DMS53 (cell line): Measurements from ENCODE around the gene NLK.

Experiments used
- DNase-seq: peaks from one replicate; lab custom pipeline; 2025; lab: John Stamatoyannopoulos, UW

Gene NLK

DNA sequence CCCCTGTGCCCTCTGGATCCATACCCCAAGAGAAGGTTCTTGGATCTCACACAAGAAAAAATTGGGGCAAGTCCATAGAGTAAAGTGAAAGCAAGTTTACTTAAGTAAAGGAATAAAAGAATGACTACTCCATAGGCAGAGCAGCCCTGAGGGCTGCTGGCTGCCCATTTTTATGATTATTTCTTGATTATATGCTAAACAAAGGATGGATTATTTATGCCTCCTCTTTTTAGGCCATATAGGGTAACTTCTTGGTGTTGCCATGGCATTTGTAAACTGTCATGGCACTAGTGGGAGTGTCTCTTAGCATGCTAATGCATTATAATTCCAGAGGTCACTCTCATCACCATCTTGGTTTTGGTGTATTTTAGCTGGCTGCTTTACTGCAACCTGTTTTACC lies 70.8 kb downstream of the NLK start:
- DNase-seq: no peak

DNA sequence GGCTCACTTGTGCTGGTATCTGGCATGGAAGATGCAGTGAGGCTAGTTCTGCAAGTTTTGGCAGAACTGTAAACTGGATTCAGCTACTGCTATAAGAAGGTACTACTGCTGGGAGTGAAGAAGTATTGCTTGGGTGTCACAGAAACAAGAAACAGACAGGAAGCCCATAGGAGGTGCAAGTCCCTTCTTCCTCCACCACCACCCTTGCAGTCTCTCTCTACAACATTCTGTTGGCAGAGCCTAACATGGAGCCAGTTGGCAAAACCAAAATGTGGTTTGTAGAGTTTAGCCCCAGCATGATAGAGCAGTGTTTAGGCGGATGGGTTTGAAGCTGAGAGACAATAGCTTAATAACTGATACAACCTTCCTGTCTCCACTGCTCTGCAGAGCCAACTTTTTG lies 72.6 kb downstream of the NLK start:
- no peak for DNase-seq

DNA sequence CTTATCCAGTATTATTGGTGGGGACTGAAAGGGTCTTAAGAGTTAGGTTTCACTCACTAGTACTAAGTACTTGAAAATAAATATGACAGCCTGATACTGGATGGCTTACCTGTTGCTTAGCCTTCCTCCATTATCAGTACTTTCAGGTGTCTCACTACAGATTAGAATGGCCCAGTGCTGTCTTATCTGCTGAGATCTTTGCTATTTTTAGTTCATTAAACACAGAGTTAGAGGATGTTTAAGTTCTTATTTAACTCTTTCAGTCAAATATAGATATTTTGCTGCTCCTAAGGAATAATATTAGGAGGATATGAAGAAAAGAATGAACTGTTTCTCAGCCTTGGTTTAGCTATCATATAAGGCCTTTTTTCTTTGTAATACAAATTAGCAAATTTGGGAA lies 74.8 kb downstream of the NLK start:
- DNase-seq: no peak

DNA sequence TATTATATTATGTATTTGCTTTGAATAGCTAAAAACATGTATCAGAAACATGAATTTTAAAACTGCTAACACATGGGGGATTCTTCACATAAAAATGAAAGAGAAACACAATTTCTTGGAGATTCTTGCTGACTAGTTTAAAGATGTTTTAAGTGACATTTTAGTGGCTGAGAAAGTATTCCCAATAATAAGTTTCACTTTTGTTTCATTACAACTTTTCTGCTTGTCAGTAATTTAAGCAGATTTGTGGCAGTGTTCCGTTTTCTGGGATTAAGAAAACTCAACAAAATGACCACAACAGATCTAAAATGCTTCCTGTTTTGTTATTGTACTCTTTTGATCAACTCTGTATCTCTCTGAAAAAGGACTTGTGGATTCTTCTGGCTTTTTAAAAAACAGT lies 75.9 kb downstream of the NLK start:
- DNase-seq: no peak

DNA sequence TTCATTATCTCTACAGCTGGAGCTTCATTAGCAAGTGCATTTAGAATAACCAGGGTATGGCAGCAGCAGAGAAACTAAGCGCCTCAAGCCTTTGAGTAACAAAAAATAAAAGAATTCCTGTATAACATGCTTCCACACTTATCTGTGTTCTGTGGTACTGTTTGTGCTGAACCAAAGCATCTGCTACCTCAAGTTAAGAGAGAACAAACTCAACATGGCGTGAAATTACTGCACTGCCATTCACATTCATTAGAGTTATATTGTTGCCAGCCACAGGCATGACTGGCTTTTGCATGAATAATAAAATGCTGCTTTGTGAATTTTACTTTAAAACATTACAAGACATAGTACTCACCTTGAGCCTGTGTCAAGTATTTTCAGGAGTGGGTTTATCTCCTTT lies 76.6 kb downstream of the NLK start:
- no peak for DNase-seq

DNA sequence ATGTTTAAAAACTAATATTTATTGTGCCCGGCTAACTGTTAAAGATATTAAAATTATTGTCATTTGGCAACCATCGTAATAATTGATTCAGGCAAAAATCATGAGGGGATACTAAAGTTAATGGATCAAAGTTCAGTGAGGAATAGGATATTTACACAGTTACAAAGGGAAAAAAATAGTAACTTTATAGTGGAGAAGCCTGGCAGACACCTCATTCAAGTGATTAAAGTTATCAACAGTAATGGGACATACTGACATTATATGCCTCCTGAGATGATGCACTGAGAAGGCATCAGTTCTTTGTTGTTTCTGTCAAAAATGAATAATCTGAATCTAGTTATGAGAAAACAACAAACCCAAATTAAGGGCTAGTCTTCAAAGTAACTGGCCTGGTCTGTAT lies 77.1 kb downstream of the NLK start:
- DNase-seq: no peak

DNA sequence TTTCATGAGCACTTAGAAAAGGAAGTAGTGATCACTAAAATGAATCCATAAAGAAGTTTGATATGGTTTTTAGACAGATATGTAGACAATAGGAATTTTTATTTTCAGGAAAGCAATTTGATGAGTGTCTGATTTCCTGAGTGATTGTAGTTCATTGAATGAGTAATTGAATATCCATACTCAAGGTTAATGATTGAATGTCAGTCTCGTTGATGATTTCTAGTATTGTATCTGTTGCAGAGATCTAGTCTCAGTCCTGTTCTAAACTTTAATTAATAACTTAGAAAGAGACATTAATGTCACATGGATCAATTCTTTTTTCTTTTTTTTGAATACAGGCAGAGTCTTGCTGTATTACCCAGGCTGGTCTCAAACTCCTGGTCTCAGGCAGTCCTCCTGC lies 78.3 kb downstream of the NLK start:
- no peak for DNase-seq

DNA sequence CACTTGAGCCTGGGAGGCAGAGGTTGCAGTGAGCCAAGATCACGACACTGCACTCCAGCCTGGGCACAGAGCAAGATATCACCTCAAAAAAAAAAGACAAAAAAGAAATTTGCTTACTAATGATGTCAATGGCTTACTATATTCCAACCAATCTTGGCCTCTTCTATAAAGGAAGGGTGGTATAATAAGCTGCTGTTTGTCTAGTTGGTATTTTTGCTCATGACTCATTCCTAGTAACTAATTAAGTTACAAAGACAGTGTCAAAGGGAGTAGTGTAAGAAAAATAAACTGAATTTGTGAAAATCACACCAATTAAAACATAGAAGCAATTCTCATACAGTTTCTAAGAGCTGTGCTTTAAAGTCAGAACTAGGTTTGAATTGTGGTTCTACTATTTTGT lies 82.5 kb downstream of the NLK start:
- peak; percentile 36 for DNase-seq

DNA sequence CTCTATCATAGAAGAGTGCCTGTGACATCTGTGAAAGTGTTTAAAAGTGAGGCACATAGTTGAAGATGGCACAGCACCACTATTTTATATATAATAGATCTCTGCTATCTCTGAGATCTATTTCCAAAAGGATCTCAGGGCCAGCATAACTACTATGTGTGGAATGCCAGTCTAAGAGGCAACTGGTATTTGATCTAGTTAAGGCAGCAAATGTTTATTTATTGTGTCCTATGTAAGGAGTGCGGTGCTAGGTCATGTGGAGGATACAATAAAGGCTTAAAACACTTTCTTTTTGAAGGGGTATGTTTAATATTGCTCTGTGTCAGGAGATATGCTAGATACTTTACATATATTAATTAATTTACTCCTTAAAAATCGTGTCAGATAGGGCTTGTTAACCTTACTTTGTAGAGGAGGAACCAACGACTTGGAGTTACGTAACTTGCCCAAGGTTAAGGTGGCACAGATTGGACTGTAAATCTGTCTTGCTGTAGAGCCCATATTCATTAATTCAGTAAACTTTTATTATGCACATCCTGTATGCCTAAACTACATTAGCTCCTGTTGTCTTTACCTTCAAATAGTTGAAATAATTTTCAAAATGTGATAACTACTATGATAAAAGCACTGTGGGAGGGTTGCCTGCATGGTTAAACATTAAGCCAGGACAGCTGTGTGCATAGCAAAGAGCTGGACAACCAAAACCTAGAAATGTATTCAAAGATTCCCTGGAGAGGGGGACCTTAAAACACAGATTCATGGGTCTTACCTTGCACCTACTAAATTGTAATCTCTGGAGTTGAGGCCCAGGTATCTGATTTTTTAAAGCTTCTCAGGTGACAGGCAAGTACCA lies 83.3 kb downstream of the NLK start:
- peak; percentile 70 for DNase-seq

DNA sequence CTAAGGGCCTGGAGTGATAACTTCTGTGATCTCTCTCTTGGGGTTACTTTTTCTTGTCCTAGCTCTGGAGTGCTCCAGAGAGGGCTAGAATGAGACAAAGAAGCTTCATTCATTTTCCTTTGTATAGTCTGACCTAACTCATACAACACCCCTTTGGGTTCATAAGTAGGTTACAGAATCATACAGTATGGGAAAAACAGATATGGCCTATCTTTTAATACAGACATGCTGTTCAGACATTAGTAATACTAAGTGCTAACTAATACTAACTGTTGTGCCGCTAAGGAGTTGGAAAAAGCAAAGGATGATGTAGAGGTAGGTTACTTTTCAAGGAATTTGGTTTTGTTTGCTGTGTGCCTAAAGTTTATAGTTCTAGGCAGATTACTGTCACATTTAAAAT lies 84.7 kb downstream of the NLK start:
- DNase-seq: no peak

DNA sequence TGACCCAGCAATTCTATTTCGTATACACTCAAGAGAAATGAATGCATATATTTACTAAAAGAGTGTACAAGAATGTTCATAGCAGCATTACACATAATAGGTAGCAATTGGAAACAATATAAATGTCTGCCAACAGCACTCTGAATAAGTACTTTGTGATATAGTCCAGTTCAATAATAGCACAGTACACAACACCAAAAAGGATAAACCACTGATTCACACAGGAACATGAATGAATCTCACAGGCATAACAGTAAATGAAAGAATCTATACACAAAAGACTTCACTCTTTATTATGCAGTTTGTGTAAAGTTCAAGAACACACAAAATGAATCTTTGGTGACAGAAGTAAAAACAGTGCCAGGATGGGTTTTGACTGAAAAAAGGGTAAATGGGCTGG lies 86.3 kb downstream of the NLK start:
- no peak for DNase-seq

DNA sequence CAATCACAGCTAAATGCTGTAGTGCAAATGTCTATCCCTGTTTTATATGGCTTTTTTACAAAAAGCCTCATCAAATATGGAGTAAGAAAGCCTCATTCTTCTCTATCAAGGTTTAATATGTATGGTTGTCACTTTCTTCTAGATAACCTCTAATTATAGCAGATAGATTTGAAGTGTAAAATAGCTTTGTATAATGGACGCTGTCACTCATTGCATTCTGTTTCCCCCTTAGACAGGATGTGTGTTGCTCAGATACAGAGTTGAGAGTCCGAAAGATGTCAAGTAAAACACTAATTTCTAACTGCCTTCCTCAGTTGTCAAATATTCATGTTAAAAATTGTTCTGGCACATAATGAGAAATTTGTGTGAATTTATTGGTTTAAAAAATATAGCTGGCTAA lies 88.0 kb downstream of the NLK start:
- no peak for DNase-seq

DNA sequence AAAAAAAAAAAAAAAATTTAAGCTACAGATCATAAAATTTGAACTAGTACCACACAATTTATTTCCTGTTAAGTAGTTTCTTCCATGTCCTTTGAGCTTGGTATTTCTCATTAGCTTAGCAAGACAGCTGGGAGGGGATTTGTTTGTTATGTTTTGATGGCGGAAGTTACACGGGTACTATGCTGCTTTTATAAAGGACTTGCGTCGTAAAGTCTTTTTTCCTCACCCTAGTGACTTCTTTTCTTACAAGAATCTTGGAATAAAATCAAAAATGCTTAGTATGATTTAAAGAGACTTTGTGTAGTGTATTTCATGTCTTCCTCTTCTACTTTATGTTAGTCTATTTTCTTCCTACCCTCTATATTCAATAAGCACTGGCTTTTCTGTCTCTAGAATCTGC lies 89.1 kb downstream of the NLK start:
- DNase-seq: no peak

DNA sequence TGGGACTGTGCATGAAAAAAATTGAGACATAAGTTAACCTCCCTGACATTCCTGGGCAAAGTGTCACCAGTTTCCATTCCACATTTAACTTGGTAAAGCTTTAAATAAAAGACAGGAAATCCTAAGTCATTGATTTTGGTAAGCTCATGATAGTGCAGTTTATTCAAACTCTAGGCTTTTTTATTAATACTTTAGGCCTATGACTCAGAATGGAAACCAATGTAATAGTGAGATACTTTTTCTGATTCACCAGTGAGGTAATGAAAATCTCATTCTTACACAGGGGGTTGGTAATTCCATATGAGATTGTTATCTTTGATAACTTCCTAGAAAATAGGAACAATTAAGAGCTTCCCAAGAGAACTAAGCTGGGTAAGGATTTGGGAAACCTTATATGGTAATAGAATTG lies 91.1 kb downstream of the NLK start:
- no peak for DNase-seq

DNA sequence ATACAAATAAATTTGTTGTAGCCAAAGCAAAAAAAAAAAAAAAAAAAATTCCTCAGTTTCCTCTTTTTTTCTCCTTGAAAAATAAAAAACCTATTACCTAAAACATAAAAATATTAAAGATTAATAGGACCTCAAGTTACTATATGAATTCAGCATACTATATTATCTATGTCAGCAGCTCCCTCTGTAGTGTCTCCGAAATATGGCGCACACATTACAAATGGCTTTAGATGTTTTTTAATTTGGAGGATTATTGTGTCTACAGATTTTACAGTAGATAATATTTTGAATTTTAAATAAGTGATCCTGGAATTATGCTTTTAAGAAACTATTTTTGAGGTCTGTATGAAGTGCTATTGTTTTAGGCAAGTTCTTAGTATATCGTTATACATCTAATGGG lies 94.4 kb downstream of the NLK start:
- peak; percentile 25 for DNase-seq

DNA sequence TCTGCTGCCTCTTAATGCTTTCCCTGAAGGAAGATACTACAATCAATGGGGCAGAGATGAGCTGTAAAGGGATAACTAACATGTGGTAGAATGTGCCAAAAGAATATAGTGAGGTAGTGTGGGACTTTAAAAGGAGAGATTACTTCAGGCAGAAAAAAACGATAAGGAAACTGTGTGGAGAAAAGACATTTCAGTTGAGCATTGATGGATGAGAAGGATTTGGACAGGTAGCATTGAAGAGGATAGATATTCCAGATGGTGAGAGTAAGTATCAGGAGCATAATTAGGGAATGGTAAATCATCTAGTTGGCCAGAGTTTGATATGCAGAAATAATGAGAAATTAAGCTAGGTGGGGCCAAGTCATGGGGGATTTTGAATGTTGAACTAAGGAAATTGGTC lies 97.3 kb downstream of the NLK start:
- DNase-seq: no peak

DNA sequence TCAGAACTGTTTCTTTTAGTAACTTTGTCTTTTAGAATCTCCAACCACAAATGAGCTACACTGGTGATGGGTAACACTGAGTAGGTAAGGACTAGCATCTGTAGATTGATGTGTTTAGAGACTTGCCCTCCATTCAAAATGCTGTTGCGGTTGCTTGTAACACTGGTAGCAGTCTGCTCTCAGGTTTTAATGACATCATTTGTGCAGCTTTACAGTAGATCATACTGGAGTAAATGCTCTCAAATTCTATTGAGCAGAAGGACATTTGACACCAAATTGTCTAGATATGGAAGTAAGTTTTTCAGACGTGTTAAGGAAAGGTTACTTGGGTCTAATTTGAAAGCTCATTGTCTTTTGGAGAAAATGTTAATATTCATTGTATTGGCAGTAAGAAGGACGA lies 98.8 kb downstream of the NLK start:
- DNase-seq: no peak

DNA sequence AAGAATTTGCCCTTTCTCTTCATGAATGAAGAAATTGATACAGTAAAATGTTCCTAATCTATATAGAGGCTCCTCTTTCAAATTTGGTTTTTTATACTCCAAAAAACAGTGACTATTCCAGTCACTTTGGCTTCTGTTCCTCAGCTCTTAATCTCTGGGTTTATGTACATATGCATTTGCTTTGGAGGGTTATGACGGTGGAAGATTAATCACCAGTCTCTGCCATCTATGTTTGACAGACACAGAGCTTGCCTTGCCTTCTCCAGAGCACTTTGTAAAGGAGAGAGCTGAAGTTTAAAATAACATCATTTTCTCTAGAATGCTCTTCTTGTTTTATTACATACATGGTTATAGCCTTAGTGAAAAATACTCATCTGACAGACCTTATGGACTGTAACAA lies 99.3 kb downstream of the NLK start:
- no peak for DNase-seq

DNA sequence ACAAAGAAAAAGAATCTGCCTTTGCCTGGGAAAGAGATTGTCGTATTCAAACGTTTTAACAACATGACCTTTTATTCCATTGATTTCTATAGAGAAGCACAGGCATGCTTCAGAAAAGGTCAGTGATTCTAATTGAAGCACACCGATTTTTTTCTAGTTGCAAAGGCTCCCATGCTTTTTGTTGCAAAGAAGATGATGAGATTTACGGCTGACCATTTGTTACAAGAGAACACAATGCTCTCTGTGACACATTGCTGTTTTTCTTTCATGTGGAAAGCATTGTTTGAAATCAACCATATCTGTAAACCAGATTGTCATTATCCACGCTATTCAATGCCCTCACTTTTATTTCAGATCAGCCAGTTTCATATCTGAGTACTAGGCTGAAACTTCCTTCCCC lies 99.8 kb downstream of the NLK start:
- DNase-seq: no peak

DNA sequence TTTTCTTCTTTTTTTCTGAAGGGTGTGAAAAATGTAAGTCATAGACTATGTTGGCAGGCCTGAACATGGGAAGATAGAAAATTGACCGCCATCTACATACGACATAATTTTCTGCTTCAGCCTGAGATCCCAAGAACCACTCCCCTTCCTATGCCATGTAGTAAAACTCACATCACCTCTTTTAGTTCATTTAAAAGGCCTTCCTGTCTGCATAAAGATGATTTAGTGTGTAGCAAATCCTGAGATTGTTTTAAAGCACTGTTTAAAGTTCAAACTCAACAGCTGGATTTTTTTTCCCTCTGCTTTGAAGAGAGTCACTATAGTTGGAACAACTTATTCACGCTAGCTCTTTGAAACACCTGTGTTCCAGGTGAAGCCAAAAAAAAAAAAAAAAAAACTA lies 101.5 kb downstream of the NLK start:
- no peak for DNase-seq

DNA sequence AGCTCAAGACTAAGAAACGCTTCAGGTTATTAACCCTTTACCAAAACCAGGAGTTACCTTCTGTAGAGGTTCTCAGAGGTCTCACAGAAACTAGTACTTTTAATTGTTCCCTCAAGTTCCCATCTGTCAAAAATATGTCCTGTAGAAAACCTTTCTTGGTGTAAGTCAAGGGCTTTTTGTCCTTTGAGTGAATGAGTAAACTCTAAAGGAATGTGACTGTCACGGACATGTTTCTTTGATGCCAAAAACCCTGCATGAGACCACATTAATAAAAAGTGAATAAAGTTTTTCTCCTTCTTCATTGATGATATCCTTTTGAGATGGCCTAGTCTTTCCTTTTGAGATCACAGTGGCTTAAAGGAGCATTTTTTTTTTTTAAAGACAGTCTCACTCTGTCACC lies 102.9 kb downstream of the NLK start:
- DNase-seq: no peak

DNA sequence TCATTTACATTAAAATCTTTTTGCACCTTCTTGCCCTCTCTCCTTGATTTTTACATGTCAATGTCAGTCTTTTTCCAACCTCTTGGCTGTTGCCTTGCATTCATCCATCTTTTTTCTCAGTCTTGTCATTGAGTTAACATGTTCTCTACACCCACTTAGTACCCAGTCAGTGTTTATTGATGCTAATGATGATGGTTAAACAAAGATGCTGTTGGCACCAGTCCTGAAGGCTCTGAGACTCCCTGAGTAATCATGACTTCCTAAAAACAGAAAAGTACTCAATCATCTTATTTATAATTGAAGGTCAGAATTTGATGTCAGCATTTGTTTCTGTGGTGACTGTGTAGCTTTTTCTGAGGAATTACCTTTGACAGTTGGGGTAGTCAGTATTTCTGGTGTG lies 104.5 kb downstream of the NLK start:
- no peak for DNase-seq

DNA sequence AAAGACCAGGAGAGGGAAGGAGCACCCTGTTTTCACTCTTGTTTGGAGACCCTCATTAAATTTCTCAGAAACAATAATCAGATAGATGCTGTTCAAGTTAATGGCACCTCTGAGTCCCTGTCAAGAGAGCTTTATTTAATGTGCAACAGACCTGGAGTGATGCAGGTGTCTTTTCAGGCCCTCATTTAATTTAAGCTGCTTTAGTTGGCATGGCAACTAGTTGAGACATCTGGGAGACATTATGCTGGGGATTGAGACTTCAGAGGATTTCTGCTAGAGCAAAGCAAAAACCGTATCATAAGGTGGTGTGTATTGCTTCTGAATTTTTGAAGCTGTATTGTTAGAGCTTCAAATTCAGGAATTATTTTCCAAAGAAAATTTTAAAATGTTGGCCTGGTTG lies 108.5 kb downstream of the NLK start:
- DNase-seq: peak; percentile 30

DNA sequence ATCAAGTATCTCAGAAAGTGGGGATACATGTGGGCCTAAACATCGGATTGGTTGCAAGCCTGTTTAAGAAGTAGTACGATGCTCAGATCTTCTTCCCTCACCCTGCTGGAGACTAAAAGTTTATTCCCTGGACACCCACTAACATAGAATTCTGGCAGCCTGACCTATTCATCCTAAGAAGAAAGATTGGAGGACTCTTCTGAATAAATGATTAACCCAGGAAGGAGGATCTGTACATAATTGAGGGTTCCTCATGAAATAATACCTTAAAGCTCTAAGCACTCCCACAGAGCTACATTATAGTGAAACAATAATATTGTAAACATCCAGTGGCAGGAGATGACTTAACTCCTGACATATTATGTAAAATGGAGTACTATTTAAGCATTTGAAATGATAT lies 111.7 kb downstream of the NLK start:
- DNase-seq: peak; percentile 84
